Heart right ventricle (tissue), 16 donors: ENCODE measurements around the gene TMEM132A. TPM values are rescaled to one million over a fixed set of nuclear protein-coding genes. Genes with fewer than 3 reads are reported as not detected.

Experiments
- ATAC-seq, 8 donors: fragments of 200-7000 bp; cut with Tn5 transposase; one replicate each; pipeline ENCODE4 v1.9.1; 2020; ENCODE audit warnings: mild to moderate bottlenecking in 8 of 8, moderate library complexity in 8 of 8, moderate number of reproducible peaks in 1 of 8
- DNase-seq, 2 donors: peaks; one replicate each; pipeline ENCODE4 v3.0.0-alpha.2; 2020
- H3K27ac ChIP-seq, 10 donors: fragments of 200-600 bp; sonication (generic) in 2 of 10; one replicate each; pipeline versions ENCODE4 v1.5.0 to v1.8.0; 2020 to 2022; ENCODE audit warnings: mild to moderate bottlenecking in 3 of 10
- H3K27me3 ChIP-seq, 7 donors: fragments of 200-600 bp; one replicate each; pipeline ENCODE4 v1.8.0; 2021 to 2022; ENCODE audit warnings: mild to moderate bottlenecking in 2 of 7
- H3K36me3 ChIP-seq, 9 donors: fragments of 200-600 bp; sonication (generic) in 1 of 9; one replicate each; pipeline versions ENCODE4 v1.5.0 to v1.8.0; 2020 to 2022; ENCODE audit warnings: mild to moderate bottlenecking in 2 of 9
- H3K4me1 ChIP-seq, 9 donors: fragments of 200-600 bp; sonication (generic) in 1 of 9; one replicate each; pipeline versions ENCODE4 v1.5.0 to v1.8.0; 2020 to 2022; ENCODE audit warnings: mild to moderate bottlenecking in 4 of 9
- H3K4me3 ChIP-seq, 10 donors: fragments of 200-600 bp; sonication (generic) in 2 of 10; one replicate each; pipeline versions ENCODE4 v1.5.0 to v1.8.0; 2020 to 2022; ENCODE audit warnings: mild to moderate bottlenecking in 7 of 10, moderate library complexity in 2 of 10
- H3K9me3 ChIP-seq, 11 donors: fragments of 200-600 bp in 10 of 11; sonication (generic) in 2 of 11; one replicate each; pipeline versions ENCODE4 v1.5.0 to v1.8.0; 2013 to 2022; ENCODE audit warnings: mild to moderate bottlenecking in 2 of 11, control low read depth in 1 of 11, moderate library complexity in 1 of 11
- WGBS, 2 donors: extraction: QIAGEN DNeasy Blood & Tissue Kit; methylation state at CpG; one replicate each; pipeline ENCODE4 v1.1.7; 2013; ENCODE audit warnings: inconsistent platforms in 1 of 2; 5-methylcytosine and 5-hydroxymethylcytosine counted together
- intact Hi-C, 10 donors: fragments of 100-400 bp; cut with DNase I; formaldehyde crosslinking; loops; one replicate each; pipeline versions ENCODE4 v1.11.1 to v1.14.2; 2022
- polyA plus RNA-seq, 2 donors: library from polyadenylated mRNA; stranded (reverse); fragments of 200-250 nt; gene quantifications; one replicate each; pipeline ENCODE4 v1.2.3, GENCODE V29; 2013
- total RNA-seq, 10 donors: library from RNA; stranded (reverse); fragmentation: NEBNext Ultra II Directional in 3 of 10; extraction: Animal tissue kit (Norgen Biotek cat#: 25700) in 3 of 10; gene quantifications; one replicate each; pipeline versions ENCODE4 v1.2.1 to v1.2.4, GENCODE V29; 2021 to 2023
- TF ChIP-seq, protein P1 (sequence below), 9 donors: fragments of 200-600 bp; sonication (generic) in 2 of 9; IDR thresholded peaks; one replicate each; pipeline versions ENCODE4 v1.5.0 to v1.8.0; 2021 to 2022; ENCODE audit warnings: antibody characterized with exemption in 9 of 9, mild to moderate bottlenecking in 5 of 9, moderate library complexity in 1 of 9
- donor health status: Arrhythmogenic right ventricular cardiomyopathy.
- donor health status: ischemic (EF 13 %, LVEDD 7.1; RV severe dilation, severe dysfunction).
- donor health status: healthy with polysubstance abuse.
- donor health status: DM: no; HTN: yes; CAD: no.
- donor health status: DM: no; HTN: no; CAD: no.
- donor health status: ischemic (EF 25% LVEDD 6.9; RV normal size, moderate dysfunction).
- donor health status: ischemic (EF 25% LVEDD 5.7; RV mildly dilated, moderate dysfunction).
- donor health status: healthy.
- donor health status: DM: yes; HTN: yes; CAD: no.
- donor health status: Ischemic cardiomyopathy.
- donor health status: ischemic (EF 35%, LVEDD 5.7; RV mildly dilated, moderate dysfunction).
- donor health status: nonischemic (EF 11% LVEDD 7.7; RV severe dilation, severe dysfunction).
- donor health status: DM: yes; HTN: yes; CAD: no.
- donor health status: PGD.
- donor health status: ischemic (EF 29% LVEDD 5.4; RV normal size, mild dysfunction).
- donor health status: nonischemic (EF 23%, LVEDD 6.1; RV moderate dilation, normal function).

Gene TMEM132A
- total and polyA plus RNA-seq, 12 donors, result 3.7 to 16.4 (median 7.4) TPM

GRCh38 chr11:60919320-60919719 lies 4.9 kb upstream of the TMEM132A start:
- Histone ChIP-seq H3K27me3 (peaks cover 0 to 11% (median 0%) of the 10 kb centered on the region in 7 donors), H3K27ac (no peak overlapping the region), H3K4me3 (no peak overlapping the region), H3K9me3 (no peaks in the 10 kb centered on the region), H3K36me3 (peaks cover 0 to 48% (median 32%) of the 10 kb centered on the region in 9 donors), H3K4me1 (peaks cover 10 to 71% (median 60%) of the 10 kb centered on the region in 9 donors)
- 95% methylated on average over 1 of the region's 1 CpG for WGBS, 2 donors
- TF ChIP-seq, protein P1, sequence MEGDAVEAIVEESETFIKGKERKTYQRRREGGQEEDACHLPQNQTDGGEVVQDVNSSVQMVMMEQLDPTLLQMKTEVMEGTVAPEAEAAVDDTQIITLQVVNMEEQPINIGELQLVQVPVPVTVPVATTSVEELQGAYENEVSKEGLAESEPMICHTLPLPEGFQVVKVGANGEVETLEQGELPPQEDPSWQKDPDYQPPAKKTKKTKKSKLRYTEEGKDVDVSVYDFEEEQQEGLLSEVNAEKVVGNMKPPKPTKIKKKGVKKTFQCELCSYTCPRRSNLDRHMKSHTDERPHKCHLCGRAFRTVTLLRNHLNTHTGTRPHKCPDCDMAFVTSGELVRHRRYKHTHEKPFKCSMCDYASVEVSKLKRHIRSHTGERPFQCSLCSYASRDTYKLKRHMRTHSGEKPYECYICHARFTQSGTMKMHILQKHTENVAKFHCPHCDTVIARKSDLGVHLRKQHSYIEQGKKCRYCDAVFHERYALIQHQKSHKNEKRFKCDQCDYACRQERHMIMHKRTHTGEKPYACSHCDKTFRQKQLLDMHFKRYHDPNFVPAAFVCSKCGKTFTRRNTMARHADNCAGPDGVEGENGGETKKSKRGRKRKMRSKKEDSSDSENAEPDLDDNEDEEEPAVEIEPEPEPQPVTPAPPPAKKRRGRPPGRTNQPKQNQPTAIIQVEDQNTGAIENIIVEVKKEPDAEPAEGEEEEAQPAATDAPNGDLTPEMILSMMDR (IDR thresholded peaks at IDR 0.05), result no peak
- intact Hi-C loops, result loop anchor here in 4 of 10 donors (5.0 to 10.0 kb wide), 4 partner anchors 33 to 215 kb away; partner anchors contain the start of gene SLC15A3 (in 2 of the 4)
- ATAC-seq (no peak), DNase-seq (no peak)

DNA sequence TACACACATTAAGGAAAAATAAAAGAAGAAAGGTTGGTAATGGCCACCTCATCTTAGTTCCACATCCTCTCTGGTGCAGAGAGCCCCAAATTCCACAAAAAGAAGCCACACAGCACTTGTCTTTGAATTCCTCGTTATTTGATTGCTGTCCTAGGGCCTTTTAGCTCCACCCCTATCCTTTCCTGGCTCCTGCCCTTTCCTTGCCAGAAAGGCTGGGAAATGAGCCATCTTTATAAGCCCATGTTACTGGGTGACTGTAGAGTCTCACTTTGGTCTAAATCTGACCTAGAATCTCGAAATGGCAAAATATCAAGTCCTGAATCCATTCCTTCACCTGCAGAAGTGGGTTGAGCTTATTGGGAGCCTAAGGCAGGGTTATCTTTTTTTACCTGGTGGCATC lies 4.3 kb upstream of the TMEM132A start:
- Histone ChIP-seq H3K36me3 (peaks cover 0 to 48% (median 32%) of the 10 kb centered on the region in 9 donors), H3K27ac (no peak overlapping the region), H3K4me3 (no peak overlapping the region), H3K4me1 (peaks cover 10 to 72% (median 60%) of the 10 kb centered on the region in 9 donors), H3K9me3 (no peaks in the 10 kb centered on the region), H3K27me3 (peaks cover 0 to 17% (median 5%) of the 10 kb centered on the region in 7 donors)
- DNase-seq (no peak), ATAC-seq (no peak)
- intact Hi-C loops, result loop anchor here in 4 of 10 donors (5.0 to 10.0 kb wide), 4 partner anchors 32 to 215 kb away; partner anchors contain the start of gene SLC15A3 (in 2 of the 4)
- WGBS, 2 donors, result 47 to 58% methylated on average over 2 of the region's 2 CpGs
- TF ChIP-seq, protein P1 (IDR thresholded peaks at IDR 0.05), result no peak

- Histone ChIP-seq H3K36me3 (peaks cover 0 to 48% (median 32%) of the 10 kb centered on the region in 9 donors), H3K4me1 (peaks cover 10 to 69% (median 56%) of the 10 kb centered on the region in 9 donors), H3K4me3 (no peak overlapping the region), H3K9me3 (no peaks in the 10 kb centered on the region), H3K27me3 (peaks cover 0 to 30% (median 12%) of the 10 kb centered on the region in 7 donors), H3K27ac (no peak overlapping the region)
- 93 to 95% methylated on average over 11 of the region's 11 CpGs for WGBS, 2 donors
- DNase-seq (no peak), ATAC-seq (no peak)
- intact Hi-C loops, result no loop called here
- TF ChIP-seq, protein P1 (IDR thresholded peaks at IDR 0.05), result no peak
These were observed 3.0 kb upstream of the TMEM132A start for GRCh38 chr11:60921259-60921658.

DNA sequence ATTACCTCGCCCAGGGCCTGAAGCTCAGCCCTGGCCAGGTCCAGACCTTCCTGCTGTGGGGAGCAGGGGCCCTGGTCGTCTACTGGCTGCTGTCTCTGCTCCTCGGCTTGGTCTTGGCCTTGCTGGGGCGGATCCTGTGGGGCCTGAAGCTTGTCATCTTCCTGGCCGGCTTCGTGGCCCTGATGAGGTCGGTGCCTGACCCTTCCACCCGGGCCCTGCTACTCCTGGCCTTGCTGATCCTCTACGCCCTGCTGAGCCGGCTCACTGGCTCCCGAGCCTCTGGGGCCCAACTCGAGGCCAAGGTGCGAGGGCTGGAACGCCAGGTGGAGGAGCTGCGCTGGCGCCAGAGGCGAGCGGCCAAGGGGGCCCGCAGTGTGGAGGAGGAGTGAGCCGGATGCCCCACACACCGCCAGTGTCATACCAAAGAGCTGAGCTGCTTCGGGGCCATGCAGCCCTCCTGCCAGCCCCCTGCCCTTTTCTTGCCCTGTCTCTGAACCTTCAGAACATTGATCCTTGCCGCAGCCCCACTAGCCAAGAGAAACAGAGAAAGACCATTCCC lies 2.4 kb upstream of the TMEM132A start:
- peaks cover 0 to 36% (median 12%) of the 10 kb centered on the region in 7 donors for H3K27me3 ChIP-seq
- intact Hi-C loops, result no loop called here
- H3K4me1 ChIP-seq, result peaks cover 7 to 63% (median 50%) of the 10 kb centered on the region in 9 donors
- TF ChIP-seq, protein P1 (IDR thresholded peaks at IDR 0.05), result no peak
- H3K27ac ChIP-seq, result no peak overlapping the region
- H3K9me3 ChIP-seq, result no peaks in the 10 kb centered on the region
- ATAC-seq (no peak), DNase-seq (no peak)
- WGBS, 2 donors, result 83 to 87% methylated on average over 23 of the region's 23 CpGs
- no peak overlapping the region for H3K4me3 ChIP-seq
- H3K36me3 ChIP-seq, result peaks cover 0 to 48% (median 32%) of the 10 kb centered on the region in 9 donors
